Transverse colon (tissue), 4 donors: Measurements from ENCODE around the gene PDE7B.

Source experiments
- CTCF ChIP-seq, 5 experiments: fragments of 200-600 bp in 3 of 5; fragments of 450-650 bp in 2 of 5; sonication (generic) in 3 of 5; IDR thresholded peaks; 1 replicate in 2 of 5; 2 replicates in 3 of 5; pipeline ENCODE4 v1.5.1; 2016 to 2017; ENCODE audit warnings: antibody characterized with exemption in 5 of 5, inconsistent platforms in 3 of 5, mild to moderate bottlenecking in 2 of 5, moderate library complexity in 1 of 5
- EP300 ChIP-seq: sonication (generic); formaldehyde crosslinking; IDR thresholded peaks from one replicate; pipeline ENCODE4 v1.6.1; 2017; ENCODE audit warnings: antibody characterized with exemption, low read depth
- POLR2A ChIP-seq: fragments of 450-650 bp; IDR thresholded peaks from one replicate; pipeline ENCODE4 v1.6.1; 2016; ENCODE audit warnings: antibody characterized with exemption, mild to moderate bottlenecking, moderate library complexity
- POLR2AphosphoS5 ChIP-seq, 3 donors: sonication (generic); formaldehyde crosslinking; IDR thresholded peaks; one replicate each; pipeline ENCODE4 v1.6.1; 2016; ENCODE audit warnings: antibody characterized with exemption in 3 of 3

- no peak for TF ChIP-seq CTCF (IDR thresholded peaks at IDR 0.05)
- TF ChIP-seq POLR2A = no peak
- no peak for TF ChIP-seq POLR2AphosphoS5 (IDR thresholded peaks at IDR 0.05)
- no peak for TF ChIP-seq EP300
Measured at GRCh38 chr6:136171231-136171630, 319.7 kb downstream of the PDE7B start.
